K562 (cell line): Measurements from ENCODE around the gene SAMD10. TPM values are rescaled to one million over a fixed set of nuclear protein-coding genes. Genes with fewer than 3 reads are reported as not detected.

Source experiments
- ARID1B ChIP-seq: fragments of 450-650 bp; IDR thresholded peaks from 2 replicates; pipeline ENCODE4 v1.6.1; 2016; ENCODE audit warnings: antibody characterized with exemption, mild to moderate bottlenecking, inconsistent platforms
- SAP30 ChIP-seq: fragments of 200-600 bp; sonication (generic); IDR thresholded peaks from 2 replicates; pipeline ENCODE4 v1.6.1; 2012; ENCODE audit warnings: borderline replicate concordance, low read depth, mild to moderate bottlenecking, moderate library complexity, low read length, control low read depth, inconsistent platforms; ENCODE audit not compliant: insufficient read depth, poor library complexity, severe bottlenecking
- TFAM ChIP-seq: fragments of 250-450 bp; sonication (Bioruptor Pico); conservative IDR thresholded peaks from 2 replicates; pipeline ENCODE4 v1.5.0; 2021; ENCODE audit warnings: mild to moderate bottlenecking, moderate library complexity
- ZNF24 ChIP-seq: fragments of 450-650 bp; IDR thresholded peaks from 2 replicates; pipeline ENCODE4 v1.6.1; 2016
- polyA plus RNA-seq, 8 experiments: library from polyadenylated mRNA; depleted of rRNA in 4 of 8; stranded (reverse) in 5 of 8; unstranded in 3 of 8; fragments of >200 nt; fragmentation: Nextera tagmentation in 2 of 8; fragmentation: Illumina TruSeq in 1 of 8; extraction: Ambion mirVana in 2 of 8; extraction: Trizol in 1 of 8; gene quantifications; 2 replicates each; pipeline versions ENCODE4 v1.2.1 to v1.2.3, GENCODE V29; 2011 to 2014; ENCODE audit warnings: inconsistent platforms in 1 of 8, missing spikeins in 1 of 8
- total RNA-seq, 7 experiments: library from RNA; depleted of rRNA in 6 of 7; stranded (reverse); fragments of >200 nt in 6 of 7; fragmentation: Illumina TruSeq in 2 of 7; extraction: Trizol in 2 of 7; gene quantifications; 2 replicates each; pipeline versions ENCODE4 v1.2.1 to v1.2.3, GENCODE V29; 2011 to 2021; ENCODE audit warnings: low replicate concordance in 1 of 7
- TF ChIP-seq, protein P1 (sequence below), 2 experiments: fragments of 450-650 bp; IDR thresholded peaks; 2 replicates each; pipeline ENCODE4 v1.6.1; 2016
- TF ChIP-seq, protein P2 (sequence below), 3 experiments: fragments of 200-800 bp in 1 of 3; fragments of 250-450 bp in 1 of 3; fragments of 450-650 bp in 1 of 3; sonication (Bioruptor Pico) in 1 of 3; sonication (Bioruptor generic) in 1 of 3; formaldehyde crosslinking in 1 of 3; IDR thresholded peaks; 2 replicates each; pipeline versions ENCODE4 v1.6.1 to v1.8.0; 2016 to 2022; ENCODE audit warnings: mild to moderate bottlenecking in 2 of 3, missing genetic modification characterization in 2 of 3, missing compliant biosample characterization in 1 of 3, moderate library complexity in 1 of 3
- TF ChIP-seq, protein P3 (sequence below): sonication (generic); formaldehyde crosslinking; IDR thresholded peaks from 2 replicates; pipeline ENCODE4 v1.8.1; 2022; ENCODE audit warnings: missing genetic modification reagents

SAMD10 gene
- total and polyA plus RNA-seq, 9 of the 15 experiments (the other 6 are each of a cell fraction or from before 2014, with no cell fraction given) = 0.37 to 15.2 (median 4.8) TPM

DNA sequence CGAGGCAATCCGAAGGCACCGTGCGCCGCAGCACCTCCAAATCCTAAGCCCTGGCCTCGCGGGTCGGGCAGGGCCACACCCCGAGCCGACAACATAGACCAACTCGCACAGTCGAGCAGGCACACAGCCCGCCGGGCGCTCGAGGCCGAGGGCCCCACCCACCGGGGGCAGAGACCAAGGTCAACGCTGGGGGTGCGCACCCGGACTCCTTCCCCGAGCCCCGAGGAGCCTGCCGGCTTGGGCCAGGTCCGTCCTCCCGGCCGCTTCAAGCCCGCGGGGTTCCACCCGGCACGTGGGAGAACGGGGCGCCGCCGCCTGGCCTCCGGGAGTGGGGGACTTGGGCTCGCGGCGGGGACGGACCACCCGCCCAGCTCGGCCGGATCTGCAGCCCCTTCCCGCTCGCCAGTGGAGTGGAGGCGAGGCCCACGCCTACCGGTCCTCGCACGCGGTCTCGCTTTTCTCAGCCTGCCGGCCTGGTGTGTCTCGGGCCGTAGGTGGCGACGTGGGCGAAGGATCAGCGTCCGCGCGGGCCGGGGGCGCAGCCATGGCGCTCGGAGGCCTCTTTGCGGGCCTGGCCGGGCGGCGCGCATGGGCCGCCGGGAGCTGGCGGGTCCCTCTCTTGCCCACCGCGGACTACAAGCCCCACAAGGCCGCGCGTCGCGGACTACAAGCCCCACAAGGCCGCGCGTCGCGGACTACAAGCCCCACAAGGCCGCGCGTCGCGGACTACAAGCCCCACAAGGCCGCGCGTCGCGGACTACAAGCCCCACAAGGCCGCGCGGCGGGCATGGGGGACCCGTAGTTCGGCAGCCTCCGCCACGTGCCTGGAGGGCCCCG is 23.4 kb downstream of the SAMD10 start, which contains the start of gene UCKL1 (continued):
- TF ChIP-seq, protein P1, sequence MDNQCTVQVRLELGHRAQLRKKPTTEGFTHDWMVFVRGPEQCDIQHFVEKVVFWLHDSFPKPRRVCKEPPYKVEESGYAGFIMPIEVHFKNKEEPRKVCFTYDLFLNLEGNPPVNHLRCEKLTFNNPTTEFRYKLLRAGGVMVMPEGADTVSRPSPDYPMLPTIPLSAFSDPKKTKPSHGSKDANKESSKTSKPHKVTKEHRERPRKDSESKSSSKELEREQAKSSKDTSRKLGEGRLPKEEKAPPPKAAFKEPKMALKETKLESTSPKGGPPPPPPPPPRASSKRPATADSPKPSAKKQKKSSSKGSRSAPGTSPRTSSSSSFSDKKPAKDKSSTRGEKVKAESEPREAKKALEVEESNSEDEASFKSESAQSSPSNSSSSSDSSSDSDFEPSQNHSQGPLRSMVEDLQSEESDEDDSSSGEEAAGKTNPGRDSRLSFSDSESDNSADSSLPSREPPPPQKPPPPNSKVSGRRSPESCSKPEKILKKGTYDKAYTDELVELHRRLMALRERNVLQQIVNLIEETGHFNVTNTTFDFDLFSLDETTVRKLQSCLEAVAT (IDR thresholded peaks at IDR 0.05) = no peak
- TF ChIP-seq, protein P2, sequence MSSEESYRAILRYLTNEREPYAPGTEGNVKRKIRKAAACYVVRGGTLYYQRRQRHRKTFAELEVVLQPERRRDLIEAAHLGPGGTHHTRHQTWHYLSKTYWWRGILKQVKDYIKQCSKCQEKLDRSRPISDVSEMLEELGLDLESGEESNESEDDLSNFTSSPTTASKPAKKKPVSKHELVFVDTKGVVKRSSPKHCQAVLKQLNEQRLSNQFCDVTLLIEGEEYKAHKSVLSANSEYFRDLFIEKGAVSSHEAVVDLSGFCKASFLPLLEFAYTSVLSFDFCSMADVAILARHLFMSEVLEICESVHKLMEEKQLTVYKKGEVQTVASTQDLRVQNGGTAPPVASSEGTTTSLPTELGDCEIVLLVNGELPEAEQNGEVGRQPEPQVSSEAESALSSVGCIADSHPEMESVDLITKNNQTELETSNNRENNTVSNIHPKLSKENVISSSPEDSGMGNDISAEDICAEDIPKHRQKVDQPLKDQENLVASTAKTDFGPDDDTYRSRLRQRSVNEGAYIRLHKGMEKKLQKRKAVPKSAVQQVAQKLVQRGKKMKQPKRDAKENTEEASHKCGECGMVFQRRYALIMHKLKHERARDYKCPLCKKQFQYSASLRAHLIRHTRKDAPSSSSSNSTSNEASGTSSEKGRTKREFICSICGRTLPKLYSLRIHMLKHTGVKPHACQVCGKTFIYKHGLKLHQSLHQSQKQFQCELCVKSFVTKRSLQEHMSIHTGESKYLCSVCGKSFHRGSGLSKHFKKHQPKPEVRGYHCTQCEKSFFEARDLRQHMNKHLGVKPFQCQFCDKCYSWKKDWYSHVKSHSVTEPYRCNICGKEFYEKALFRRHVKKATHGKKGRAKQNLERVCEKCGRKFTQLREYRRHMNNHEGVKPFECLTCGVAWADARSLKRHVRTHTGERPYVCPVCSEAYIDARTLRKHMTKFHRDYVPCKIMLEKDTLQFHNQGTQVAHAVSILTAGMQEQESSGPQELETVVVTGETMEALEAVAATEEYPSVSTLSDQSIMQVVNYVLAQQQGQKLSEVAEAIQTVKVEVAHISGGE (CRISPR knock-in tag; IDR thresholded peaks at IDR 0.05) = peak in 2 of 3 experiments; percentile 50 to 89; a peak in 3 of 6 replicates
- TF ChIP-seq ZNF24 (no peak), SAP30 (peak; percentile 60), ARID1B (no peak; the same call in 1 of the 2 replicates), TFAM (CRISPR knock-in tag) (no peak)
- TF ChIP-seq, protein P3, sequence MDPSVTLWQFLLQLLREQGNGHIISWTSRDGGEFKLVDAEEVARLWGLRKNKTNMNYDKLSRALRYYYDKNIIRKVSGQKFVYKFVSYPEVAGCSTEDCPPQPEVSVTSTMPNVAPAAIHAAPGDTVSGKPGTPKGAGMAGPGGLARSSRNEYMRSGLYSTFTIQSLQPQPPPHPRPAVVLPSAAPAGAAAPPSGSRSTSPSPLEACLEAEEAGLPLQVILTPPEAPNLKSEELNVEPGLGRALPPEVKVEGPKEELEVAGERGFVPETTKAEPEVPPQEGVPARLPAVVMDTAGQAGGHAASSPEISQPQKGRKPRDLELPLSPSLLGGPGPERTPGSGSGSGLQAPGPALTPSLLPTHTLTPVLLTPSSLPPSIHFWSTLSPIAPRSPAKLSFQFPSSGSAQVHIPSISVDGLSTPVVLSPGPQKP (CRISPR knock-in tag) = no peak
